Measurements from ENCODE around the gene GRN.

The GRN gene

GRCh38 chr17:44344939-44345453 is at the start of gene GRN:
Gene GRN (plus strand): TSS chr17:44345302. CDS start chr17:44349165, 3,863 bp downstream.
- DNase-seq (ENCODE audit: extremely low spot score): peak; percentile 94
- CTCF ChIA-PET: interaction anchor here (0.9 to 18.4 kb wide), 26 partner anchors 10 to 401 kb away, joined by 3 to 250 read pairs (median 5); partner anchors contain the start of genes FAM171A2, TMEM101 and UBTF
- no peak for TF ChIP-seq CTCF (IDR thresholded peaks at IDR 0.05; ENCODE audit: control extremely low read depth, extremely low read depth, low read depth, missing control alignments)
- POLR2A ChIA-PET: interaction anchor here (0.7 to 1.2 kb wide), 3 partner anchors 20 to 135 kb away, joined by 3 read pairs; partner anchors contain the start of gene SLC25A39

GRCh38 chr17:44297975-44298374 is 47.1 kb upstream of the GRN start:
- no peak for TF ChIP-seq CTCF (IDR thresholded peaks at IDR 0.05; ENCODE audit: control extremely low read depth, extremely low read depth, low read depth, missing control alignments)
- no peak for DNase-seq (ENCODE audit: extremely low spot score)
- ChIA-PET CTCF (interaction anchor here (1.0 kb wide), 1 partner anchor 33 kb away, joined by 3 read pairs; no protein-coding TSS in a partner anchor), POLR2A (no interaction called here)

GRCh38 chr17:44304651-44305050 is 40.5 kb upstream of the GRN start:
- no peak for TF ChIP-seq CTCF (IDR thresholded peaks at IDR 0.05; ENCODE audit: control extremely low read depth, extremely low read depth, low read depth, missing control alignments)
- POLR2A ChIA-PET: no interaction called here
- CTCF ChIA-PET: interaction anchor here (0.7 to 2.5 kb wide), 2 partner anchors 11 to 94 kb away, joined by 3 to 7 read pairs; no protein-coding TSS in a partner anchor
- no peak for DNase-seq (ENCODE audit: extremely low spot score)

- TF ChIP-seq CTCF (IDR thresholded peaks at IDR 0.05; ENCODE audit: control extremely low read depth, extremely low read depth, low read depth, missing control alignments): no peak
- CTCF ChIA-PET: interaction anchor here (1.0 kb wide), 1 partner anchor 12 kb away, joined by 3 read pairs; no protein-coding TSS in a partner anchor
- no peak for DNase-seq (ENCODE audit: extremely low spot score)
- POLR2A ChIA-PET: no interaction called here
These were observed 37.5 kb upstream of the GRN start for GRCh38 chr17:44307387-44308186.

- ChIA-PET CTCF (interaction anchor here (1.0 kb wide), 1 partner anchor 12 kb away, joined by 3 read pairs; no protein-coding TSS in a partner anchor), POLR2A (no interaction called here)
- TF ChIP-seq CTCF (IDR thresholded peaks at IDR 0.05; ENCODE audit: control extremely low read depth, extremely low read depth, low read depth, missing control alignments): no peak
- DNase-seq (ENCODE audit: extremely low spot score): peak; percentile 92
These were observed 36.7 kb upstream of the GRN start, which contains the start of gene RUNDC3A for GRCh38 chr17:44308320-44308818. Gene RUNDC3A (plus strand): TSS chr17:44308601. CDS start chr17:44308833, 232 bp downstream.

GRCh38 chr17:44308865-44309264 is 36.2 kb upstream of the GRN start:
- ChIA-PET CTCF (interaction anchor here (1.0 kb wide), 1 partner anchor 11 kb away, joined by 3 read pairs; no protein-coding TSS in a partner anchor), POLR2A (no interaction called here)
- no peak for TF ChIP-seq CTCF (IDR thresholded peaks at IDR 0.05; ENCODE audit: control extremely low read depth, extremely low read depth, low read depth, missing control alignments)
- no peak for DNase-seq (ENCODE audit: extremely low spot score)
